Middle frontal gyrus (tissue), 1 donor: ENCODE data around the gene GALNT9.
"Not testable (repeated sequence)": the region's sequence is repeated elsewhere in the genome, so short reads cannot be mapped to it uniquely, and the experiment has no call there.

ENCODE experiments used
- DNase-seq: peaks from one replicate; pipeline ENCODE4 v3.0.0-alpha.2; 2015; ENCODE audit warnings: low spot score; ENCODE audit errors: extremely low spot score

Gene GALNT9

GRCh38 chr12:132329036-132329719 lies at the start of gene GALNT9:
Gene GALNT9, minus strand, starts transcription at chr12:132329589. Its CDS starts 386 bp downstream, at chr12:132329203.
- DNase-seq = no peak

- DNase-seq = not testable (repeated sequence)
These were observed 49.7 kb upstream of the GALNT9 start for GRCh38 chr12:132379057-132379456.

GRCh38 chr12:132377147-132377546 lies 47.8 kb upstream of the GALNT9 start:
- no peak for DNase-seq

GRCh38 chr12:132376464-132376830 lies 47.1 kb upstream of the GALNT9 start:
- DNase-seq = no peak

GRCh38 chr12:132375747-132376463 lies 46.5 kb upstream of the GALNT9 start:
- no peak for DNase-seq

GRCh38 chr12:132374612-132375445 lies 45.4 kb upstream of the GALNT9 start:
- no peak for DNase-seq

GRCh38 chr12:132373901-132374611 lies 44.7 kb upstream of the GALNT9 start:
- DNase-seq = no peak

GRCh38 chr12:132367852-132368251 lies 38.5 kb upstream of the GALNT9 start:
- DNase-seq = no peak

GRCh38 chr12:132367071-132367851 lies 37.9 kb upstream of the GALNT9 start:
- no peak for DNase-seq

- no peak for DNase-seq
These were observed 37.0 kb upstream of the GALNT9 start for GRCh38 chr12:132366341-132366861.

GRCh38 chr12:132365226-132365625 lies 35.8 kb upstream of the GALNT9 start:
- no peak for DNase-seq

- no peak for DNase-seq
These were observed 35.0 kb upstream of the GALNT9 start for GRCh38 chr12:132364348-132364902.

GRCh38 chr12:132363661-132364347 lies 34.4 kb upstream of the GALNT9 start:
- DNase-seq = no peak

GRCh38 chr12:132362996-132363660 lies 33.7 kb upstream of the GALNT9 start:
- DNase-seq = no peak

GRCh38 chr12:132360906-132361777 lies 31.8 kb upstream of the GALNT9 start:
- DNase-seq = no peak

GRCh38 chr12:132360410-132360809 lies 31.0 kb upstream of the GALNT9 start:
- DNase-seq = no peak

- DNase-seq = no peak
These were observed 30.6 kb upstream of the GALNT9 start for GRCh38 chr12:132359971-132360370.

- DNase-seq = no peak
These were observed 30.2 kb upstream of the GALNT9 start for GRCh38 chr12:132359551-132359950.
